Naive B cell (primary cell): ENCODE data around the gene FDXACB1. TPM values are rescaled to one million over a fixed set of nuclear protein-coding genes. Genes with fewer than 3 reads are reported as not detected.

Experiments used
- ATAC-seq, 2 donors: fragments of 150-1000 bp; cut with Tn5 transposase; 2 replicates each; pipeline ENCODE4 v1.10.0; 2021; ENCODE audit warnings: low read depth in 2 of 2, mild to moderate bottlenecking in 2 of 2, moderate library complexity in 2 of 2
- DNase-seq: peaks from one replicate; pipeline ENCODE4 v3.0.0; 2022
- H3K27ac Mint-ChIP-seq, 6 donors: one replicate each; pipeline ENCODE4 v1.8.0; 2020 to 2022; ENCODE audit warnings: mild to moderate bottlenecking in 6 of 6, mixed read lengths in 6 of 6, moderate library complexity in 5 of 6, inconsistent platforms in 2 of 6
- H3K27me3 Mint-ChIP-seq, 3 donors: one replicate each; pipeline ENCODE4 v1.8.0; 2021 to 2022; ENCODE audit warnings: mixed read lengths in 3 of 3, mild to moderate bottlenecking in 1 of 3
- H3K36me3 Mint-ChIP-seq, 2 donors: one replicate each; pipeline ENCODE4 v1.8.0; 2020 to 2022; ENCODE audit warnings: mixed read lengths in 2 of 2, inconsistent platforms in 1 of 2, mild to moderate bottlenecking in 1 of 2
- H3K4me1 Mint-ChIP-seq, 3 donors: one replicate each; pipeline ENCODE4 v1.8.0; 2020 to 2022; ENCODE audit warnings: mixed read lengths in 3 of 3, inconsistent platforms in 1 of 3, mild to moderate bottlenecking in 1 of 3, moderate library complexity in 1 of 3
- H3K4me3 Mint-ChIP-seq, 8 donors: one replicate each; pipeline ENCODE4 v1.8.0; 2020 to 2022; ENCODE audit warnings: mild to moderate bottlenecking in 8 of 8, mixed read lengths in 8 of 8, moderate library complexity in 8 of 8, inconsistent platforms in 2 of 8
- H3K9me3 Mint-ChIP-seq, 7 donors: one replicate each; pipeline ENCODE4 v1.8.0; 2020 to 2022; ENCODE audit warnings: mixed read lengths in 7 of 7, mild to moderate bottlenecking in 5 of 7, inconsistent platforms in 2 of 7, moderate library complexity in 1 of 7
- polyA plus RNA-seq, 6 donors: library from polyadenylated mRNA; unstranded; fragments of 300-500 nt; fragmentation: Illumina TruSeq; gene quantifications; one replicate each; pipeline ENCODE4 v1.2.3, GENCODE V29; 2021; ENCODE audit warnings: low read depth in 6 of 6

FDXACB1 gene, protein sequence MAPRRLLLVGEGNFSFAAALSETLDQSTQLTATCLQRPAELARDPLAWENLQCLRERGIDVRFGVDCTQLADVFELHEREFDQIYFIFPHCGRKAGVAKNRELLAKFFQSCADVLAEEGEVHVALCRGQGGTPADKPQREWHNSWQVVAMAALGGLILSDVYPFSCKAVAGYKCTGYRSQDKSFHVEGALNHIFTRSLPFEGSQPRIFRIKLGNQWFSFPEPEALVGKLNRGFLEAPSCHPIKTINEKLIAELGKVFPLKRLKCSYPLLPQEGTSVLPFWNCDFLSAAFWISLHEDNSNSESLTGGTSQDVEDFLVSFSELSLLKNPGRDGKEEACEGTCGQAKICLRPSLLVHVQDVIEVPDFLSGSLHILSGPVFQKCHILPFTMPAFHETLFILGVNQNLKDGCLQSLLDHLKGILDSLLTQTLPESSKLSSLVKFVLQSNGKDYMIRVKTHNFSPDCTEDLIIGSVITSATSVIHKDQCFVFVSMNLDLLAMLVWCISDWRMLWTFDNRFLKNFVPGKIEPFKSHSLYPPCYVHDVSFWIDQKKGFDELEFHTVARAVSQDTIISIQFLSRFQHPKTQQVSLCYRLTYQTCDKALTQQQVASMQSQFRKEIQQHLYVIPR
- polyA plus RNA-seq, result 10 to 100 TPM in 1 of 6 donors, 1 to 10 TPM in 5; 3.0 to 10.6 (median 6.0) TPM

GRCh38 chr11:111878849-111879636 is at the start of gene FDXACB1, which contains the start of gene CFAP68:
Gene FDXACB1 (minus strand): TSS chr11:111879165. CDS start chr11:111879132, 33 bp downstream.
Gene CFAP68 (plus strand): TSS chr11:111879541. CDS start chr11:111879561, 20 bp downstream.
- Mint-ChIP-seq H3K27ac (peak within 1 kb of the TSS; percentile 98 to 100 (median 100)), H3K4me1 (peaks cover 9 to 22% (median 14%) of the 10 kb centered on the region in 3 donors), H3K4me3 (peak within 1 kb of the TSS; percentile 82 to 100 (median 96)), H3K27me3 (no peaks in the 10 kb centered on the region), H3K36me3 (no peaks in the 10 kb centered on the region), H3K9me3 (peaks cover 0 to 6% (median 0%) of the 10 kb centered on the region in 7 donors)
- peak; percentile 97 for DNase-seq
- ATAC-seq, result peak; percentile 83 to 85

DNA sequence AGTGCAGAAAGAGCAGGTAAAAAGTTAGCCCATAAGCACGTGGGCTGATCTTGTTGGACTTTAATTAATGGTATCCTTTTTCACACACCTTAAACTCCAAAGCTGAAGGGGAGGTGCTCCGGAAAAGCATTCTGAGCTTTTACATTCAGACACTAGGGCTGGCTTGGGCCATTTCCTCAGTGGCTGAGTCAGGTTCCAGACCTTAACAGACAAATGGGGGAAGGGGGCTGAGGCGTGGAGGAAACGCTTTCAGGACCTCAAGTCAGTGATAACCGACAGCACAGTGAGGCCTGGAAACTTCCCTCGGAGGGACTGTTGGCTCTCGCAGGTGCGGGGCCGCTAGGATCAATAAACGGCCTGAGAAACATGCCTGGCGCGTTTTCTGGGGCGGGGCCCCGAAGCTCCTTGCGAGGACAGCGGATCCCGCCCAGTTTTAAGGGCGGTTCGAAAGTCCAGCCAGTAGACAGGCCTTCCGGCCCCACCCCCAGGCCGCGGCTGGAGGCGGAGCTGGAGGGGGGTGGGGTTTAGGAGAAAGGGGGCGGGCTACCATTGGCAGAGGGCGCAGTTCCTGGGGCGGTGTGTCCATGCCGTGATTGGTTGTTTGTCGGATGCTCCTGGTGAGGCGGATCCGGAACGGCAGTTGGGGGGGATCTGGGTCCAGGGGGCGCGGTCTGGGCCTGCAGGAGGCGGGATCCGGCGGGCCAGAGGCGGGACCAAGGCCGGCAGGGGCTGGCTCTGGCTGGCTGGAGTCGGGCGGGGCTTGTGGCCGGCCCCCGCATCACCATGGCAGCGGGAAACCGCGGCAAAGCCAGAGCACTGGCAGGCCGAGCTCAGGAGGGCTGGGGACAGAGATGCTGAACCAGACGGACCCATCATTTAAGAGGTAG is 47.8 kb upstream of the FDXACB1 start:
- peaks cover 0 to 13% (median 3%) of the 10 kb centered on the region in 3 donors for H3K27me3 Mint-ChIP-seq
- ATAC-seq, result peak; percentile 85
- H3K27ac Mint-ChIP-seq, result peak overlapping the region; percentile 89 to 95 (median 92)
- peak; percentile 98 for DNase-seq
- peaks cover 9 to 17% (median 14%) of the 10 kb centered on the region in 3 donors for H3K4me1 Mint-ChIP-seq
- H3K36me3 Mint-ChIP-seq, result no peaks in the 10 kb centered on the region
- peak overlapping the region; percentile 68 to 93 (median 88) for H3K4me3 Mint-ChIP-seq
- H3K9me3 Mint-ChIP-seq, result peaks cover 0 to 3% (median 0%) of the 10 kb centered on the region in 7 donors

DNA sequence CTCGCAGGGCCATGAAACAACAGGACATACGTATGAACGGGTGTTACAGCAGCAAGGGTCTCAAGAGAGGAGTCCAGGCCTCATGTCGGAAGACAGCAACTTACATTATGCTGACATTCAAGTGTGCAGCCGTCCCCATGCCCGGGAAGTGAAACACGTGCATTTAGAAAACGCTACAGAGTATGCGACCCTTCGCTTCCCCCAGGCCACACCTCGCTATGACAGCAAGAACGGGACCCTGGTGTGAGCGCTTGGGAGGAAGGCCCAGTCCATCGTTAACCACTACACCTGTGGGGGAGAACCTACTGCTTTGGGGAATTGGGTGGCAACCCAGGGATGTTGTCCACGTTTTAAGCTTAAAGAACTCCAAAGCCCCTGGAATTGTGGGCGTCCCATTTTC is 47.0 kb upstream of the FDXACB1 start:
- DNase-seq (no peak), ATAC-seq (no peak)
- H3K4me1 Mint-ChIP-seq, result peaks cover 9 to 17% (median 14%) of the 10 kb centered on the region in 3 donors
- peak overlapping the region; percentile 29 to 89 (median 70) for H3K4me3 Mint-ChIP-seq
- no peaks in the 10 kb centered on the region for H3K36me3 Mint-ChIP-seq
- H3K27ac Mint-ChIP-seq, result peak overlapping the region in 4 of 6 donors; percentile 36 to 93 (median 90)
- peaks cover 3 to 15% (median 8%) of the 10 kb centered on the region in 3 donors for H3K27me3 Mint-ChIP-seq
- H3K9me3 Mint-ChIP-seq, result peaks cover 0 to 3% (median 0%) of the 10 kb centered on the region in 7 donors

- no peak overlapping the region for H3K4me3 Mint-ChIP-seq
- H3K4me1 Mint-ChIP-seq, result peaks cover 9 to 17% (median 14%) of the 10 kb centered on the region in 3 donors
- ATAC-seq (no peak), DNase-seq (no peak)
- peak overlapping the region in 1 of 6 donors; percentile 36 for H3K27ac Mint-ChIP-seq
- H3K9me3 Mint-ChIP-seq, result peaks cover 0 to 3% (median 0%) of the 10 kb centered on the region in 7 donors
- no peaks in the 10 kb centered on the region for H3K36me3 Mint-ChIP-seq
- H3K27me3 Mint-ChIP-seq, result peaks cover 8 to 30% (median 11%) of the 10 kb centered on the region in 3 donors
Observed at GRCh38 chr11:111923951-111924350, 45.0 kb upstream of the FDXACB1 start.

GRCh38 chr11:111923351-111923788 is 44.4 kb upstream of the FDXACB1 start:
- Mint-ChIP-seq H3K27ac (no peak overlapping the region), H3K4me3 (no peak overlapping the region), H3K4me1 (peaks cover 9 to 17% (median 14%) of the 10 kb centered on the region in 3 donors), H3K36me3 (no peaks in the 10 kb centered on the region), H3K27me3 (peaks cover 8 to 36% (median 13%) of the 10 kb centered on the region in 3 donors), H3K9me3 (peaks cover 0 to 3% (median 0%) of the 10 kb centered on the region in 7 donors)
- DNase-seq (no peak), ATAC-seq (no peak)

DNA sequence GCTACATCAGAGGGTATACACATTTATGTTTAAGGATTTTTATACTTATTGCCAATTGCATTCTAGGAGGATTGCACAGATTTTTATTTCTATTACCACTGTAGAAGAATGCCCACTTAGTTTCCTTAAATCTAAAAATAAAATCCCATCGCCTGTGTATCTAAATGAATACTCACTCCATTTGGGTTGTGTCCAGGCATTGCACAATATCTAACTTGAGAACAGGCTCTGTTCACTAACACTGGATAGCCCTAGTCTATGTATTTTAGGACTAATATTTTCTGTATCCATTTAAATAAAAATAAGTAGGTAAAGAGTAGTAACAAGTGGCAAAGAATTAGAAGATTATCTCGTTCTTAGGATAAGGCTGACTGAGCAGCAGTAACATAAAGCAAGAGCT is 43.8 kb upstream of the FDXACB1 start:
- H3K4me3 Mint-ChIP-seq, result no peak overlapping the region

GRCh38 chr11:111921541-111922230 is 42.7 kb upstream of the FDXACB1 start:
- Mint-ChIP-seq H3K27me3 (peaks cover 17 to 49% (median 25%) of the 10 kb centered on the region in 3 donors), H3K36me3 (no peaks in the 10 kb centered on the region), H3K4me1 (peaks cover 0 to 10% (median 10%) of the 10 kb centered on the region in 3 donors), H3K27ac (no peak overlapping the region), H3K4me3 (no peak overlapping the region), H3K9me3 (peaks cover 0 to 3% (median 0%) of the 10 kb centered on the region in 7 donors)
- no peak for DNase-seq
- ATAC-seq, result no peak

More for the DNA sequence above, 43.8 kb upstream of the FDXACB1 start:
- peaks cover 9 to 17% (median 14%) of the 10 kb centered on the region in 3 donors for H3K4me1 Mint-ChIP-seq
- DNase-seq (no peak), ATAC-seq (no peak)
- H3K36me3 Mint-ChIP-seq, result no peaks in the 10 kb centered on the region
- peaks cover 8 to 42% (median 18%) of the 10 kb centered on the region in 3 donors for H3K27me3 Mint-ChIP-seq
- peaks cover 0 to 3% (median 0%) of the 10 kb centered on the region in 7 donors for H3K9me3 Mint-ChIP-seq
- no peak overlapping the region for H3K27ac Mint-ChIP-seq

DNA sequence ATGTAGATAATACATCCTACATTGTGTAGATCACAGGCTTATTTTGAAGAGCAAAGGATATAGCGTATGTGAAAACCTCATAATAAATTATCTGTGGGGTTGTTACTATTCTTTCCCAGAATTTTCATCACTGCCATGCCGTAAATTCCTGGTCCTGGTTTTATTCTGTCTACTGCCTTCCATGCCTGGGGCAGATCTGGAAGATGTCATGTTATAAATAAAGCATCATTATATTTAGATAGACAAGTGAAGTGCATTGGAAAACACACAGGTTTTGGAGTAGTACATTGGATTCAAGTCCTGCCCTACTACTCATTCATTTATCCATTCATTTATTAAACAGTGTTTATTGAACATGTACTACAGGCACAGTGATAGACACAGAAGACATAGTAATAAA is 41.9 kb upstream of the FDXACB1 start:
- Mint-ChIP-seq H3K4me1 (peaks cover 0 to 6% (median 3%) of the 10 kb centered on the region in 3 donors), H3K27me3 (peaks cover 25 to 57% (median 29%) of the 10 kb centered on the region in 3 donors), H3K36me3 (no peaks in the 10 kb centered on the region), H3K27ac (no peak overlapping the region), H3K9me3 (peaks cover 0 to 3% (median 0%) of the 10 kb centered on the region in 7 donors), H3K4me3 (no peak overlapping the region)
- no peak for ATAC-seq
- DNase-seq, result no peak

GRCh38 chr11:111918390-111919256 is 39.7 kb upstream of the FDXACB1 start, which contains the start of gene C11orf52:
Gene C11orf52 (plus strand): TSS chr11:111918913. CDS start chr11:111918973, 60 bp downstream.
- H3K4me1 Mint-ChIP-seq, result peaks cover 0 to 4% (median 0%) of the 10 kb centered on the region in 3 donors
- H3K36me3 Mint-ChIP-seq, result no peaks in the 10 kb centered on the region
- no peak for DNase-seq
- no peak for ATAC-seq
- no peak within 1 kb of the TSS for H3K4me3 Mint-ChIP-seq
- peaks cover 0 to 3% (median 0%) of the 10 kb centered on the region in 7 donors for H3K9me3 Mint-ChIP-seq
- H3K27me3 Mint-ChIP-seq, result peaks cover 40 to 67% (median 45%) of the 10 kb centered on the region in 3 donors
- peak within 1 kb of the TSS in 1 of 6 donors; percentile 6 for H3K27ac Mint-ChIP-seq

DNA sequence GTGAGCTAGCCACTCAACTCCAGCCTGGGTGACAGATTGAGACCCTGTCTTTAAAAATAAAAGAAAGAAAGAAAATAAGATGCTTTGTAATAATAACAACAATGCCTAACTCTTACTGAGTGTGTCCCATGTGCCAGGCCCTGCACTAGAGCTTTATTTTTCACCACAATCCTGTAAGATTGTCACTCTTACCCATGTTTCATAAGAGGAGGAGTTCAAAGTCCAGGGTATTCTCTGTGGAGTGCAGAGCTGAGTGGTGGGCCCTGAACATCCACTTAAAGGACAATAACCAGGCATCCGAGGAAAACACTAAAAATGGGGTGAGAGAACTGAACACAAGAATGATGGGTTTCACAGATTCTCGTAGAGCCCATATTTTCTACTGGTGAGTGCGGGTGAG is 38.8 kb upstream of the FDXACB1 start:
- no peaks in the 10 kb centered on the region for H3K36me3 Mint-ChIP-seq
- H3K4me3 Mint-ChIP-seq, result no peak overlapping the region
- peak overlapping the region in 1 of 6 donors; percentile 6 for H3K27ac Mint-ChIP-seq
- peaks cover 0 to 3% (median 0%) of the 10 kb centered on the region in 7 donors for H3K9me3 Mint-ChIP-seq
- ATAC-seq, result no peak
- DNase-seq, result no peak
- H3K4me1 Mint-ChIP-seq, result peaks cover 0 to 9% (median 0%) of the 10 kb centered on the region in 3 donors
- H3K27me3 Mint-ChIP-seq, result peaks cover 46 to 69% (median 48%) of the 10 kb centered on the region in 3 donors

DNA sequence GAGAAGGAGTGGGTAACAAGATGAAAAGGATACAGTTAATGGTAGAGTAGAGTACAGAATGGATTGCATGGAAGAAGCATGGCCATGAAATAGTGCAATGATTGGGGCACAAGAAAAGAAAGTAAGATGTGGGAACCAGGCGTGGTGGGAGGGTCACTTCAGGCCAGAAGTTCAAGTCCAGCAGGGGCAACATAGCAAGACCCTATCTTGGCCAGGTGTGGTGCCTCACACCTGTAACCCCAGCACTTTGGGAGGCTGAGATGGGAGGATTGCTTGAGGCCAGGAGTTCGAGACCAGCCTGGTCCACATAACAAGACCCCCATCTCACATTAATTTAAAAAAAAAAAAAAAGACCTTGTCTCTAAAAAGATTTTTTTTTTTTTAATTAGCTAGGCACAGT is 38.3 kb upstream of the FDXACB1 start:
- Mint-ChIP-seq H3K27me3 (peaks cover 46 to 74% (median 51%) of the 10 kb centered on the region in 3 donors), H3K9me3 (peaks cover 0 to 3% (median 0%) of the 10 kb centered on the region in 7 donors), H3K4me3 (no peak overlapping the region), H3K36me3 (no peaks in the 10 kb centered on the region), H3K4me1 (peaks cover 0 to 9% (median 0%) of the 10 kb centered on the region in 3 donors), H3K27ac (no peak overlapping the region)
- DNase-seq, result no peak
- no peak for ATAC-seq
